Measurements from ENCODE around the gene IFT20. TPM values are rescaled to one million over a fixed set of nuclear protein-coding genes. Genes with fewer than 3 reads are reported as not detected.

The IFT20 gene
- total and polyA plus RNA-seq, 11 donors = 7.9 to 18.9 (median 11.1) TPM

DNA sequence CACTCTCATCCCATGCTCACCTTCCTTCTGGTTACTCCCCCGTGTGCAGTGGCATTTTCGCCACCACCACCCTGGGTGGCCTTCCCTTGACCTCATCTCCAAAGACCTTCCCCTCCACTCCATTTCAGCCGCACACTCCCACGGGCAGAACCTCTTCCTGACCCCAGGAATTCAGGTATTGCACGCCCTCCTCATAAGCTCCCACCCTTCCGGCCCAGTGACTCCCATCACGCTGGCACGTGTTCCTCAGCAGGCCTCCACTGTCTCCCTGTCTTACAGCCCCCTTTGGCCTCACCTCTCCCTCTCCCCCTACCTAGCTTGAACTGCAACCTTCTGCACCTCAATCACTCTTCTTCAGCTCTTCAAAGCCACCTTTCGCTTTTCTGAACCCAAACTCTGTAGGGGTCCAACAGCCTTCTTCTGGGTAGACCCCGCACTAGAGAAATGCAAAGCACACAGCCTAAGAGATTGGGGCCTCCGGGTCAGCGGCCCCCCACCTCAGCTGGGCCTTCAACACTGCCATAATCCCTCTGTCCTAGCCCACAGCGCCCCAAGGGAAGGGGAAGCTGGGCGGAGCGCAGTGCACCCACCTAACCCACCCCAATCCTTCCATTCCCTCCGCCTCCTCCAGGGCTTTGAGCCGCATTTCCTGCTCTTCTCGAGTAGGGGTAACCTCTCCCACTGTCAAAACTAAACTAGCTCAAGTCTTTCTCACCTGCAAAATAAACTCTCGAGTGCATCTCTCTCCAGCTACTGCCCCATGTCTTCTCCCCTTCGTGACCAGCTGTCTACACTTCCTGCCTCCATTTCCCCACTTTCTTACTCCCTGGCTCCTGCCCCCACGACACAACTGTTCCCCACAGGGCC, 17.9 kb downstream of the IFT20 start:
- Histone ChIP-seq H3K36me3 (no peaks in the 10 kb centered on the region), H3K4me1 (peaks cover 0 to 22% (median 15%) of the 10 kb centered on the region in 12 donors), H3K9me3 (no peaks in the 10 kb centered on the region), H3K27ac (no peak overlapping the region), H3K4me3 (no peak overlapping the region), H3K27me3 (no peaks in the 10 kb centered on the region)
- DNase-seq (no peak), ATAC-seq (no peak)
- 82 to 87% (median 83%) methylated on average over 21 of the region's 21 CpGs for WGBS, 4 donors
- intact Hi-C loops (cut with DNase I) = loop anchor here in 1 of 10 donors (10.0 kb wide), 1 partner anchor 57 kb away; the partner anchor contains the start of genes SARM1 and VTN
- TF ChIP-seq, protein P1, sequence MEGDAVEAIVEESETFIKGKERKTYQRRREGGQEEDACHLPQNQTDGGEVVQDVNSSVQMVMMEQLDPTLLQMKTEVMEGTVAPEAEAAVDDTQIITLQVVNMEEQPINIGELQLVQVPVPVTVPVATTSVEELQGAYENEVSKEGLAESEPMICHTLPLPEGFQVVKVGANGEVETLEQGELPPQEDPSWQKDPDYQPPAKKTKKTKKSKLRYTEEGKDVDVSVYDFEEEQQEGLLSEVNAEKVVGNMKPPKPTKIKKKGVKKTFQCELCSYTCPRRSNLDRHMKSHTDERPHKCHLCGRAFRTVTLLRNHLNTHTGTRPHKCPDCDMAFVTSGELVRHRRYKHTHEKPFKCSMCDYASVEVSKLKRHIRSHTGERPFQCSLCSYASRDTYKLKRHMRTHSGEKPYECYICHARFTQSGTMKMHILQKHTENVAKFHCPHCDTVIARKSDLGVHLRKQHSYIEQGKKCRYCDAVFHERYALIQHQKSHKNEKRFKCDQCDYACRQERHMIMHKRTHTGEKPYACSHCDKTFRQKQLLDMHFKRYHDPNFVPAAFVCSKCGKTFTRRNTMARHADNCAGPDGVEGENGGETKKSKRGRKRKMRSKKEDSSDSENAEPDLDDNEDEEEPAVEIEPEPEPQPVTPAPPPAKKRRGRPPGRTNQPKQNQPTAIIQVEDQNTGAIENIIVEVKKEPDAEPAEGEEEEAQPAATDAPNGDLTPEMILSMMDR (IDR thresholded peaks at IDR 0.05) = no peak
- TF ChIP-seq POLR2A (IDR thresholded peaks at IDR 0.05) = no peak

GRCh38 chr17:28315846-28316705, 19.2 kb downstream of the IFT20 start:
- DNase-seq (no peak), ATAC-seq (no peak)
- no peak for TF ChIP-seq POLR2A (IDR thresholded peaks at IDR 0.05)
- TF ChIP-seq, protein P1 (IDR thresholded peaks at IDR 0.05) = no peak
- Histone ChIP-seq H3K36me3 (no peaks in the 10 kb centered on the region), H3K4me1 (peaks cover 0 to 22% (median 15%) of the 10 kb centered on the region in 12 donors), H3K9me3 (no peaks in the 10 kb centered on the region), H3K27ac (no peak overlapping the region), H3K4me3 (no peak overlapping the region), H3K27me3 (no peaks in the 10 kb centered on the region)
- 88 to 96% (median 94%) methylated on average over 4 of the region's 4 CpGs for WGBS, 4 donors
- intact Hi-C loops (cut with DNase I) = loop anchor here in 1 of 10 donors (10.0 kb wide), 1 partner anchor 59 kb away; the partner anchor contains the start of genes SARM1 and VTN

- H3K27me3 ChIP-seq = peaks cover 0 to 7% (median 0%) of the 10 kb centered on the region in 9 donors
- intact Hi-C loops (cut with DNase I) = loop anchor here in 1 of 10 donors (10.0 kb wide), 1 partner anchor 61 kb away; the partner anchor contains the start of genes SARM1 and VTN
- H3K27ac ChIP-seq = no peak overlapping the region
- no peak overlapping the region for H3K4me3 ChIP-seq
- ATAC-seq = no peak
- no peaks in the 10 kb centered on the region for H3K9me3 ChIP-seq
- TF ChIP-seq, protein P1 (IDR thresholded peaks at IDR 0.05) = no peak
- TF ChIP-seq POLR2A (IDR thresholded peaks at IDR 0.05) = no peak
- H3K36me3 ChIP-seq = no peaks in the 10 kb centered on the region
- 86 to 93% (median 88%) methylated on average over 2 of the region's 2 CpGs for WGBS, 4 donors
- DNase-seq = no peak
- peaks cover 0 to 10% (median 8%) of the 10 kb centered on the region in 12 donors for H3K4me1 ChIP-seq
Measured at GRCh38 chr17:28313841-28314240, 21.4 kb downstream of the IFT20 start.
